Right lobe of liver (tissue), 6 donors: Measurements from ENCODE around the gene SOX12. TPM values are rescaled to one million over a fixed set of nuclear protein-coding genes. Genes with fewer than 3 reads are reported as not detected.
"Not testable (repeated sequence)": the region's sequence is repeated elsewhere in the genome, so short reads cannot be mapped to it uniquely, and the experiment has no call there.

Experiments
- ATAC-seq, 4 donors: fragments of 200-7000 bp; cut with Tn5 transposase; one replicate each; pipeline ENCODE4 v1.9.1; 2020; ENCODE audit warnings: mild to moderate bottlenecking in 4 of 4, moderate library complexity in 4 of 4
- DNase-seq, 3 donors: peaks; one replicate each; pipeline ENCODE4 v3.0.0-alpha.2; 2020
- H3K27ac ChIP-seq, 3 donors: fragments of 200-600 bp; one replicate each; pipeline ENCODE4 v1.8.0; 2022
- H3K27me3 ChIP-seq, 2 donors: fragments of 200-600 bp; one replicate each; pipeline ENCODE4 v1.8.0; 2022
- H3K36me3 ChIP-seq, 4 donors: fragments of 200-600 bp; sonication (generic) in 1 of 4; one replicate each; pipeline versions ENCODE4 v1.5.1 to v1.8.0; 2017 to 2022; ENCODE audit warnings: control low read depth in 1 of 4
- H3K4me1 ChIP-seq, 4 donors: fragments of 200-600 bp; sonication (generic) in 1 of 4; one replicate each; pipeline versions ENCODE4 v1.5.1 to v1.8.0; 2017 to 2022; ENCODE audit warnings: control low read depth in 1 of 4
- H3K4me3 ChIP-seq, 3 donors: fragments of 200-600 bp; one replicate each; pipeline ENCODE4 v1.8.0; 2022
- H3K9me3 ChIP-seq, 4 donors: fragments of 200-600 bp; sonication (generic) in 1 of 4; one replicate each; pipeline versions ENCODE4 v1.5.1 to v1.8.0; 2017 to 2022; ENCODE audit warnings: control low read depth in 1 of 4
- CTCF ChIP-seq, 4 donors: fragments of 200-600 bp in 3 of 4; fragments of 450-650 bp in 1 of 4; IDR thresholded peaks; one replicate each; pipeline versions ENCODE4 v1.5.1 to v1.8.0; 2016 to 2022; ENCODE audit warnings: antibody characterized with exemption in 4 of 4, mild to moderate bottlenecking in 2 of 4
- POLR2A ChIP-seq: fragments of 450-650 bp; IDR thresholded peaks from one replicate; pipeline ENCODE4 v1.6.1; 2017; ENCODE audit warnings: antibody characterized with exemption, mild to moderate bottlenecking
- WGBS: methylation state at CpG from one replicate; pipeline ENCODE4 v1.1.6; 2018; ENCODE audit warnings: low coverage, low lambda C conversion rate; ENCODE audit not compliant: insufficient coverage; ENCODE audit errors: missing lambda C conversion rate; 5-methylcytosine and 5-hydroxymethylcytosine counted together
- intact Hi-C, 2 donors: fragments of 100-400 bp; cut with DNase I; formaldehyde crosslinking; loops; one replicate each; pipeline versions ENCODE4 v1.11.2 to v1.14.1; 2022
- total RNA-seq, 6 experiments: library from RNA; depleted of rRNA in 2 of 6; stranded (reverse); fragments of >200 nt in 2 of 6; fragmentation: NEBNext Ultra II Directional in 3 of 6; extraction: Animal tissue kit (Norgen Biotek cat#: 25700) in 3 of 6; gene quantifications; one replicate each; pipeline versions ENCODE4 v1.1.0 to v1.2.4, GENCODE V29; 2016 to 2023
- donor health status: DM: no; HTN: yes; CAD: no.
- donor health status: DM: no; HTN: no; CAD: no.
- donor health status: DM: no; HTN: no; CAD: no.
- donor health status: DM: no; HTN: yes; CAD: no.
- donor health status: DM: no; HTN: yes; CAD: no.

SOX12 gene
- total RNA-seq, 6 experiments from 2014 or later = 3.6 to 6.4 (median 4.6) TPM

GRCh38 chr20:330233-331149, 5.1 kb downstream of the SOX12 start:
- 48% methylated on average over 12 of the region's 16 CpGs for WGBS
- peaks cover 0 to 7% (median 0%) of the 10 kb centered on the region in 4 donors for H3K4me1 ChIP-seq
- no peaks in the 10 kb centered on the region for H3K36me3 ChIP-seq
- TF ChIP-seq POLR2A = no peak
- peak; percentile 62 to 83 (median 80) for TF ChIP-seq CTCF (IDR thresholded peaks at IDR 0.05)
- H3K27me3 ChIP-seq = no peaks in the 10 kb centered on the region
- peak; percentile 28 to 51 (median 42) for ATAC-seq
- H3K4me3 ChIP-seq = no peak overlapping the region
- H3K27ac ChIP-seq = no peak overlapping the region
- no peaks in the 10 kb centered on the region for H3K9me3 ChIP-seq
- DNase-seq = no peak
- intact Hi-C loops = no loop called here

- intact Hi-C loops = no loop called here
Observed at GRCh38 chr20:334578-334977, 9.2 kb downstream of the SOX12 start.

GRCh38 chr20:336040-336439, 10.7 kb downstream of the SOX12 start:
- intact Hi-C loops, H3K9me3 ChIP-seq, H3K27me3 ChIP-seq, H3K4me1 ChIP-seq, DNase-seq, H3K27ac ChIP-seq, H3K4me3 ChIP-seq, ATAC-seq, H3K36me3 ChIP-seq: not testable (repeated sequence)
- 100% methylated on average over 1 of the region's 1 CpG for WGBS

More at GRCh38 chr20:334578-334977, 9.2 kb downstream of the SOX12 start:
- Histone ChIP-seq H3K36me3 (no peaks in the 10 kb centered on the region), H3K9me3 (no peaks in the 10 kb centered on the region), H3K4me1 (no peaks in the 10 kb centered on the region), H3K27me3 (no peaks in the 10 kb centered on the region), H3K4me3 (no peak overlapping the region), H3K27ac (no peak overlapping the region)
- WGBS = 85% methylated on average over 4 of the region's 8 CpGs
- DNase-seq (no peak), ATAC-seq (no peak)
- no peak for TF ChIP-seq CTCF (IDR thresholded peaks at IDR 0.05)
- TF ChIP-seq POLR2A = no peak

GRCh38 chr20:341682-342081, 16.3 kb downstream of the SOX12 start:
- DNase-seq (no peak), ATAC-seq (peak in 1 of 4 donors; percentile 33)
- intact Hi-C loops = no loop called here
- no peaks in the 10 kb centered on the region for H3K4me1 ChIP-seq
- no peak overlapping the region for H3K27ac ChIP-seq
- no peak overlapping the region for H3K4me3 ChIP-seq
- WGBS = 43% methylated on average over 1 of the region's 2 CpGs
- H3K36me3 ChIP-seq = no peaks in the 10 kb centered on the region
- no peak for TF ChIP-seq POLR2A
- no peak for TF ChIP-seq CTCF (IDR thresholded peaks at IDR 0.05)
- H3K27me3 ChIP-seq = no peaks in the 10 kb centered on the region
- H3K9me3 ChIP-seq = no peaks in the 10 kb centered on the region

- Histone ChIP-seq H3K27ac (no peak overlapping the region), H3K27me3 (no peaks in the 10 kb centered on the region), H3K4me1 (peaks cover 0 to 9% (median 3%) of the 10 kb centered on the region in 4 donors), H3K4me3 (no peak overlapping the region), H3K9me3 (no peaks in the 10 kb centered on the region), H3K36me3 (no peaks in the 10 kb centered on the region)
- ATAC-seq = no peak
- intact Hi-C loops = no loop called here
- no peak for DNase-seq
- no peak for TF ChIP-seq POLR2A
- no peak for TF ChIP-seq CTCF (IDR thresholded peaks at IDR 0.05)
Observed at GRCh38 chr20:343107-343506, 17.8 kb downstream of the SOX12 start.
